Transverse colon (tissue), 4 donors: ENCODE data around the gene PTPRN2. TPM values are rescaled to one million over a fixed set of nuclear protein-coding genes. Genes with fewer than 3 reads are reported as not detected.
A peak's percentile ranks its signal among the peaks of the same experiment; 100 is the strongest.

Experiments
- DNase-seq: peaks from one replicate; pipeline ENCODE4 v3.0.0-alpha.2; 2019
- H3K27ac ChIP-seq, 4 donors: fragments of 200-600 bp; sonication (generic); 2 replicates each; pipeline ENCODE4 v1.5.1; 2016 to 2018; ENCODE audit warnings: inconsistent platforms in 4 of 4
- H3K27me3 ChIP-seq: fragments of 200-600 bp; sonication (generic); 2 replicates; pipeline ENCODE4 v1.5.1; 2017; ENCODE audit warnings: inconsistent platforms
- H3K36me3 ChIP-seq, 4 donors: fragments of 200-600 bp; sonication (generic); 2 replicates each; pipeline ENCODE4 v1.5.1; 2017 to 2019; ENCODE audit warnings: inconsistent platforms in 4 of 4
- H3K4me1 ChIP-seq, 4 donors: fragments of 200-600 bp; sonication (generic); 2 replicates each; pipeline ENCODE4 v1.5.1; 2017 to 2020; ENCODE audit warnings: inconsistent platforms in 4 of 4
- H3K4me3 ChIP-seq, 4 donors: fragments of 200-600 bp; sonication (generic); 1 replicate in 1 of 4; 2 replicates in 3 of 4; pipeline versions ENCODE4 v1.5.1 to v1.6.1; 2017 to 2019; ENCODE audit warnings: inconsistent platforms in 4 of 4
- H3K9me3 ChIP-seq, 2 donors: fragments of 200-600 bp; sonication (generic); 2 replicates each; pipeline ENCODE4 v1.5.1; 2017 to 2019; ENCODE audit warnings: inconsistent platforms in 2 of 2
- CTCF ChIP-seq, 5 experiments: fragments of 200-600 bp in 3 of 5; fragments of 450-650 bp in 2 of 5; sonication (generic) in 3 of 5; IDR thresholded peaks; 1 replicate in 2 of 5; 2 replicates in 3 of 5; pipeline ENCODE4 v1.5.1; 2016 to 2017; ENCODE audit warnings: antibody characterized with exemption in 5 of 5, inconsistent platforms in 3 of 5, mild to moderate bottlenecking in 2 of 5, moderate library complexity in 1 of 5
- EP300 ChIP-seq: sonication (generic); formaldehyde crosslinking; IDR thresholded peaks from one replicate; pipeline ENCODE4 v1.6.1; 2017; ENCODE audit warnings: antibody characterized with exemption, low read depth
- POLR2A ChIP-seq: fragments of 450-650 bp; IDR thresholded peaks from one replicate; pipeline ENCODE4 v1.6.1; 2016; ENCODE audit warnings: antibody characterized with exemption, mild to moderate bottlenecking, moderate library complexity
- POLR2AphosphoS5 ChIP-seq, 3 donors: sonication (generic); formaldehyde crosslinking; IDR thresholded peaks; one replicate each; pipeline ENCODE4 v1.6.1; 2016; ENCODE audit warnings: antibody characterized with exemption in 3 of 3
- WGBS, 2 donors: methylation state at CpG; one replicate each; pipeline ENCODE4 v1.1.5; 2018; ENCODE audit warnings: low coverage in 1 of 2; 5-methylcytosine and 5-hydroxymethylcytosine counted together
- in situ Hi-C, 4 donors: fragments of 200-750 bp; cut with MboI; loops; one replicate each; pipeline versions ENCODE4 v1.15.0 to v1.15.1; 2017; ENCODE audit warnings: low sequenced_read_pairs in 3 of 4, low pct_ligation_motif_present in 1 of 4, low pct_unique_long_range_greater_than_20kb in 1 of 4
- intact Hi-C: fragments of 100-400 bp; cut with DNase I; formaldehyde crosslinking; loops from one replicate; pipeline ENCODE4 v1.15.1; 2023; ENCODE audit warnings: low total_unique reads
- total RNA-seq, 4 donors: library from RNA; depleted of rRNA; stranded (reverse); fragments of >200 nt; gene quantifications; one replicate each; pipeline ENCODE4 v1.1.0, GENCODE V29; 2016

PTPRN2 gene
- total RNA-seq, 4 donors from 2014 or later, result 15.4 to 31.1 (median 21.8) TPM

- H3K4me1 ChIP-seq, result peaks cover 0 to 4% (median 1%) of the 10 kb centered on the region in 4 donors
- H3K36me3 ChIP-seq, result no peaks in the 10 kb centered on the region
- TF ChIP-seq POLR2A (no peak), POLR2AphosphoS5 (IDR thresholded peaks at IDR 0.05) (no peak), EP300 (no peak), CTCF (IDR thresholded peaks at IDR 0.05) (no peak)
- 89 to 100% methylated on average over 1 to 22 of the region's 22 CpGs for WGBS, 2 donors
- no peak overlapping the region for H3K4me3 ChIP-seq
- no peaks in the 10 kb centered on the region for H3K27me3 ChIP-seq
- no peaks in the 10 kb centered on the region for H3K9me3 ChIP-seq
- H3K27ac ChIP-seq, result peak overlapping the region in 1 of 4 donors; percentile 9
- in situ Hi-C loops, result no loop called here
- intact Hi-C loops, result no loop called here
- DNase-seq, result no peak
These were observed 558.7 kb downstream of the PTPRN2 start for GRCh38 chr7:158028971-158029370.

DNA sequence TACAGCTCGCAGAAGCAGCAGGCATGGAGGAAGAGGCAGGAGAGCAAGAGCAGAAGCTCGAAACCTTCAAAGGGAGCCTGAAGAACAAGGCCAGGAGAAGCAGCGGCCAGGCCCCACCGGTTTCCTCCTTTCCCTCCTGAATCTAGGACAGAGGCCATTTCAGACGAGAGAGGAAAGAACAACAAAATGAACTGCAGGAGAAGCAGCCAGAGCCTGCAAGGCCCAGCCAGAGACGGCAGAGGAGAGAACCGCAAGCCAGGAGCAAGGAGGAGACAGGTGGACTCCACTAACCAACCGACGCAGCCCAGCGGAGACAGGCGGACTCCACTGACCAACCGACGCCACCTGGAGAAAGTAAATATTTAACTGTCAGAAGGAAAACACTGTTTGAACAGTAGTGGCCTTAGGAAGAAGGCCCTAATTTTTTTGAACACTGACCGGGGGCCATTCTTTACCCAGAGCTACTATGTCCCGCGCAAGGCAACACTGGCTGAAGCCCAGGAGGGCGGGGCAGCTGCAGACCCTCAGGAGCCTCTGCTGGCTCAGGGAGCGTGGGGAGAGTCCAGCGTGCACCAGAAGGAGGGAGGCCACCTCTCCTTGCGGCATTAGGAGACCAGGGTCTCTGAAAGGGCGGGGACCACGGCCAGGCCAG lies 559.2 kb downstream of the PTPRN2 start:
- no peaks in the 10 kb centered on the region for H3K9me3 ChIP-seq
- in situ Hi-C loops, result no loop called here
- H3K4me1 ChIP-seq, result peaks cover 0 to 4% (median 1%) of the 10 kb centered on the region in 4 donors
- peak; percentile 35 for DNase-seq
- H3K27ac ChIP-seq, result peak overlapping the region in 1 of 4 donors; percentile 9
- TF ChIP-seq CTCF (IDR thresholded peaks at IDR 0.05) (no peak), POLR2A (no peak), EP300 (no peak), POLR2AphosphoS5 (IDR thresholded peaks at IDR 0.05) (no peak)
- intact Hi-C loops, result no loop called here
- no peaks in the 10 kb centered on the region for H3K36me3 ChIP-seq
- no peak overlapping the region for H3K4me3 ChIP-seq
- WGBS, 2 donors, result 48 to 80% methylated on average over 3 to 20 of the region's 22 CpGs
- no peaks in the 10 kb centered on the region for H3K27me3 ChIP-seq

GRCh38 chr7:158027646-158028045 lies 560.0 kb downstream of the PTPRN2 start:
- DNase-seq, result no peak
- no peaks in the 10 kb centered on the region for H3K9me3 ChIP-seq
- peaks cover 0 to 4% (median 1%) of the 10 kb centered on the region in 4 donors for H3K4me1 ChIP-seq
- no peak overlapping the region for H3K4me3 ChIP-seq
- in situ Hi-C loops (no loop called here), intact Hi-C loops (no loop called here)
- no peak overlapping the region for H3K27ac ChIP-seq
- no peak for TF ChIP-seq CTCF (IDR thresholded peaks at IDR 0.05)
- TF ChIP-seq POLR2A, result no peak
- TF ChIP-seq EP300, result no peak
- TF ChIP-seq POLR2AphosphoS5 (IDR thresholded peaks at IDR 0.05), result no peak
- H3K36me3 ChIP-seq, result no peaks in the 10 kb centered on the region
- no peaks in the 10 kb centered on the region for H3K27me3 ChIP-seq
- WGBS, 2 donors, result 82 to 95% methylated on average over 3 to 6 of the region's 6 CpGs

DNA sequence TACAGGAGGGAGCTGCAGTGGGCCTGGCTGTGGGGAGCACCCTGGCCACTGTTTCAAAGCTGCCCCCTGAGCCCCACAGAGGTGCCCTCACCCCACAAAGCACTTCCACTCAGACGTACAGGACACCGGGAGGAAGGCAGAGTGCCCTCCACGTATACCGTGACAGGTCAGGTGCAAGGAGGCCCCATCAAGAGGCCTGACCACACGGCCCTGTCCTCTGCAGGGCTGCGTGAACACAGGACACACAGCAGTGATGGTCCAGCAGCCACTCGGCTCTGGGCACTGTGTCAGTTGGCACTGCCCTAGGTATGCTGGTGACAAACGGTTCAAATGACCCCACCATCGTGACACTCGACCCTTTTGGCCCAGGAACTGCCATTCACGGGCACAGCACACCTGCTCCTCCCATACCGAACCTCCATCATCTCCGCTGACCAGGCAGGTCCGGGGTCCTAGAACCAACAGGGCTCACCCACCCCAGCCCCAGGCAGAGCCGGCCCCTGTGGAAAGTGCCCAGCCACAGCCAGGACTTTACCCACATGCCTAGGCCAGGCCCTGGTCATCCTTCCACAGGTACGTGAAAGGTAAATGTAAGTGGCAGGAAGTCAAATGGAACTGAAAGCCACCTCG lies 560.9 kb downstream of the PTPRN2 start:
- in situ Hi-C loops, result no loop called here
- Histone ChIP-seq H3K4me3 (no peak overlapping the region), H3K27me3 (no peaks in the 10 kb centered on the region), H3K27ac (no peak overlapping the region), H3K4me1 (peaks cover 0 to 4% (median 1%) of the 10 kb centered on the region in 4 donors), H3K9me3 (no peaks in the 10 kb centered on the region), H3K36me3 (no peaks in the 10 kb centered on the region)
- no peak for DNase-seq
- intact Hi-C loops, result no loop called here
- 60 to 93% methylated on average over 1 to 17 of the region's 17 CpGs for WGBS, 2 donors
- TF ChIP-seq EP300 (no peak), CTCF (IDR thresholded peaks at IDR 0.05) (no peak), POLR2A (no peak), POLR2AphosphoS5 (IDR thresholded peaks at IDR 0.05) (no peak)
